ENCODE measurements around the gene REEP6. TPM values are rescaled to one million over a fixed set of nuclear protein-coding genes. Genes with fewer than 3 reads are reported as not detected.

The REEP6 gene
- total RNA-seq (2014; rRNA removed; shearing (Covaris generic)) = 5.2 and 6.3 TPM in 2 replicates

DNA sequence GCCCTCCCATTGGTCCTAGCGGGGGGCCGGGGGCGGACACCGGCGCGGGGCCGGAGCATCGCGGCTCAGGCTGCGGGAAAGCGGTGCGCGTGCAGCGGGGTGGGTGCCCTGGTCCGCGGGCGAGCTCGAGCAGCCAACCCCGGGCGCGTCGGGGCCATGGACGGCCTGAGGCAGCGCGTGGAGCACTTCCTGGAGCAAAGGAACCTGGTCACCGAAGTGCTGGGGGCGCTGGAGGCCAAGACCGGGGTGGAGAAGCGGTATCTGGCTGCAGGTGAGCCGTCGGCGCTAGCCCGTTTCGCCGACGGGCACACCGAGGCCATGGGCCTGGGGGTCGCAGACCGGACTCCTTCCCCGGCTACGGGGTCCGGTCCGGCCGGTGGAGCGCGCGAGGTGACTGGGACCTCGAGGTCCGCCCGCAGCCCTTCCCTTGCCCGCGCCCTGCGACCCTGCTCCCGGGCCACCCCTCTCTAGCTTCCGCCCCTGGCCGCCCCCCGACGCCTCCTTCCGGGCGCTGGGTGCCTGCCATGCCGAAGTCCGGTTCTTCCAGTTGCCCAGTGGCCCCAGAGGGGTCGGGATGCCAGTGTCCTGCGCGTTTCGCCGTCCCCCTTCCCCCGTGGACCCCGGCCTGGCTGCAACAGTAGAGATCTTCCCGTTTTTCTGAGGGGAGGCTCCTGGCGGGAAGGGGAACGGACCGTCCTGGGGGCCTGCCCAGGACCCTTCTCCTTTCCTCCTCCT is at the start of gene REEP6:
Gene REEP6, plus strand, starts transcription at position 68 of the 735 bp plus-strand sequence. Its CDS starts 89 bp downstream, at position 157.
- DNase-seq (ENCODE audit: low read depth) = no peak

DNA sequence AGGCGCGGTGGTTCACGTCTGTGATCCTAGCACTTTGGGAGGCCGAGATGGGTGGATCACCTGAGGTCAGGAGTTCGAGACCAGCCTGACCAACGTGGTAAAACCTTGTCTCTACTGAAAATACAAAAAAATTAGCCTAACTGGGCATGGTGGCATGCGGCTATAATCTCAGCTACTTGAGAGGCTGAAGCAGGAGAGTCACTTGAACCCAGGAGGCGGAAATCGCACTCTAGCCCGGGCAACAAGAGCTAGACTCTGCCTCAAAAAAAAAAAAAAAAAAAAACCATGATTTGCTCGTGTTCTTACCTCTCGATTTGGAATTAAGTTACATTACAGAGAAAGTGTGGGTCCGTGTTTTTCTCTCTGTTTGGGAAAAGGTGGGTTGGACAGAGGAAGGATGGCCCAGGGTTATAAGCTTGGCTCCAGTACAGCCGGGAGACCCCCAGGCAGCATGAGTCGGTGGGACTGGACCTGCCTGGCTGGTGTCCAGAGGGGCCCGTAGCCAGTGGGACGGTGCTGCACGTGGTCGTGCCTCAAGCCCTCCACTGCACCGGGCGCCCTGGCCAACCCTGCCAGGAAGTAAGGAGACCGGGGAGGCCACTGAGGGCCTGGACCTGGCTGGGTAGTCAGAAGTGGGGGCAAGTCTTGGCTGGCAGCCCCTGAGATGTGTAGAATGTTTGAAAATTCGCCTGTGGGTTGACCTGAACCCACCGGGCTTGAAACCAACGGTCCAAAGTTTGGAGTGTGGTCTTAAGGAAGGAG is 49.1 kb upstream of the REEP6 start:
- DNase-seq (ENCODE audit: low read depth) = no peak

DNA sequence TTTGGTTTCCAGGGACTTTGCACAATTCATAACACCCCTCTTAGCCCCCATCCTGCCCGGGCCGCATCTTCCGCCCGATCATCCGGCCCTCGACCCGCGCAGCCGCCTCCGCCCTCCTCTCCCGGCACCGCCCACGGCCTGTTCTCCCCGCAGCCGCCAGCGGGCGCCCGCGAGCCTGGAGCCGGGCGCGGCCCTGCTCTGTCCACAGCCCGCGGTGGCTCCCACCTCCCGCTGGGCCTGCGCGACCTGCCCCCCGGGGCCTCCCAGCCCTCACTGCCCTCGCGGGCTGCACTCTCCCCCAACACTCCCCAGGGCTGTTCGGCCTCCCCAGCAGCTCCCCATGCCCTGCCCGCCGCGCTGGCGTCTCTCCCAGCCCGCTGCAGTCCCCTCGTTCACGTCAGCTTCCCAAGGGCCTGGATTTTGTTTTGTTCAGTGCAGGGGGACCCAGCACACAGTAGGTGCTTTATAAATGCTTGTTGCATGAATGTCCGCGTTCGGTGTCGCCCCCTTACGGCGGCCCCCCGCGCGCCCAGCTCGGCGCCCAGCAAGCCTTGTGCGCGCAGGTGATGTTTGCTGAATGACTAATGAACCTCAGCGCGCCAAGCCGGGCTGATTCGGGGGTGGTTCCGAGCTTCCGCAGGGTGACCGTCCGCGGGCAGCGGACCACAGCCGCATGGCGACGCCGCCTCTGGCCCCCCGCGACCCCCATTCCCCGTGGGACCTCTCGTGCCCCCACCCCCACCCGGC is 45.6 kb upstream of the REEP6 start:
- DNase-seq (ENCODE audit: low read depth) = peak; percentile 54

DNA sequence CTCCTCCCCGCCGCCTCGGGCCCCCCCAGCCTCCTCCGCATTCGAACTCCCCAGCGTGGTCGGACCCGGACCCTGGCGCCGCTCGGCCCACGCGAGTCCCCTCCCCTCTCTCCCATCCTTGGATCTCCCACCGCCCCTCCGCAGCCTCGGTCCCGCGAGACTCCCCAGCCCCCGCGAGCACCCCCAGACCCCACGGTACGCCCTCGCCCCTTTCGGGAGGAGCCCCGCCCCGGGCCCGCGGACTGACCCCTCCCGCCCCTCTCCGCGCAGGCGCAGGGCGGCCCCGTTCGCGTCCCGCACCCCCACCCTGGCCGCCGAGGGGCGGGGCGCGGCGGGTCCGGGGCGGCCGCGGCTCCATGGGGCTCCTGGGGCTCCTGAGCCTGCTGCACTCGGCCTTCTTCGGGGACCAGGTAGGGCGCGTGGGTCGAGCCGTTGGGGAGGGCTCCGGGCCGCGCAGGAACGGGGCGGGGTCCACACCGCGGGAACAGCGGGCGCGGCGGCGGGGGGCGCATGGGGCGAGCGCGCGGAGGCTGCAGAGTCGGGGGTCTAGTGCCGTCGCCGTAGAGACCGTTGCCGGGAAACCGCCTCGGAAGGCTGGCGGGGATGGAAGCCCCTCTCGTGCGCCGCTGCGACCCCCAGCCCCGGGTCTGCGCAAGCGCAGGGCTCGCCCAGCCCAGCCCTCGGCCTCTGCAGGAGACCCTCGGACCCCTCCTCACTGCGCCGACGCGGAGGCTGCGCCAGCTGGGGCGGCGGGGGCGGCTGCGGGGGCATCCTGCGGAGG is 44.9 kb upstream of the REEP6 start:
- DNase-seq (ENCODE audit: low read depth) = peak; percentile 45

DNA sequence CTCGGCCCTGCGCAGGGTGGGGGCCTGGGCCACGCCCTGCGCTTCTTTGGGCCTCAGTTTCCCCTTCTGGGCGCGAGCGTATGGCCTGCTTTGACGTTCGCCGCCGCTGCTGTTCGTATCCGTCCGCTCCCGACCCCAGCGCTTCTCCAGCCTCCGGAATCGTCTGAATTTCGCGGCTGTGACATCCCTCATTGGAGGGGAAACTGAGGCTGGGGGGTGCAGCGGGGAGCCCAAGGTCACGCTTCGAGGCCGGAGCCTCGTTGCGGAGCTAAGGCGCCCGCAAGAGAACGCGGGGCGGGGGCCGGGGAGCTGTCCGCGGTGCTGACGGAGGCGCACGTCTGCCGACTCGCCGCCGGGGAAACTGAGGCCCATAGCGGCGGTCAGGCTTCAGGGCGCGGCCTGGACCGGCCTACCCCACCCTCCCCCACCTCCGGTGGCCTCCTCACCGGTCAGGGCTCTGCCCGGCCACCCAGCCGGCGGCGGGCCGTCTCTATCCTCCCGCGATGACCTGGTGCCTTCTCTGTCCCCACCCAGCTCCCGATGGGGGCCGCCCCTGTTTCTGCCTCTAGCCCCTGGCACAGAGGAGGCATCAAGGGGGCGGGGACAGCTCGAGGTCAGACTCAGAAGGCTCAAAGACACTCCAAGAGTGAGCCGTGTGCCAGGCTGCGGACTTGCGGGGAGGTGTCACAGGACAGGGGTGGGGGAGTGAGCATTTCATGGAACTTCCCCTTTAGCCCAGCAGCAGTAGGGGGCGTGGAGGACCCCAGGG is 44.1 kb upstream of the REEP6 start:
- DNase-seq (ENCODE audit: low read depth) = peak; percentile 35

DNA sequence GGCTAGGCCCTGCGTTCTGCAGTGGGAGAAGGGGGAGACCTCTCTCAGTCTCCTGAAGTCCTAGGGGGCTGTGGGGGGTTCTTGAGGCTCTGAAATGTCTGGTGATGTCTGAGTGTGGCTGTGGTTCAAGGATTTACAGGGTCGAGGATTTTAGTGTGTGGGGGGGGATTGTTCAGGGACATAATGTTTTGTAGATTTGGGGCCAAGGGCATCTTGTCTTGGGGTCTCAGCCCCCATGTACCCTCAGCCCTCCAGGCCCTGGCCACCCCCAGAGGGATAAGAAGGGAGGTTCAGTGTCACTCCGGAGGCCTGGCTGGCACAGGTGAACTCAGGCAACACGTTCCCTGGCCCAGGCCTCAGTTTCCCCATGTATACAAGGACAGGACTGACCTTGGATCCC is 43.5 kb upstream of the REEP6 start:
- DNase-seq (ENCODE audit: low read depth) = no peak

DNA sequence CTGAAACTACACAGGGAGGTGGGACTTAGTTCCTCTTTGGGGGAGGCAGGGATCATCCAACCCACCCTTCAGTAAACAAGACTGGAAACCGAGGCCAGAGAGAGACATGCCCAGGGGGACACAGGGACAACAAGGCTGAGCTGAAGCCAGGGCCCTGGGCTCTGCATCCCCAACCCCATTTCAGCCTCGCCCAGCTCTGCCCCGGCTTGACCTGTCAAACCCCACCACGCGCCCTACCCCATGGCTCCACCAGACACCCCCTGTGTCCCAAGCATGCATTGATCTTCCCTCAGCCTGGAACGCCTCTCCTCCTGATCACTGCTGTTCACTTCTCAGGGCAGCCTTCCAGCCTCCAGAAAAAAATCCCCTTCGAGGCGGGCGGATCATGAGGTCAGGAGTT is 43.0 kb upstream of the REEP6 start:
- no peak for DNase-seq (ENCODE audit: low read depth)

DNA sequence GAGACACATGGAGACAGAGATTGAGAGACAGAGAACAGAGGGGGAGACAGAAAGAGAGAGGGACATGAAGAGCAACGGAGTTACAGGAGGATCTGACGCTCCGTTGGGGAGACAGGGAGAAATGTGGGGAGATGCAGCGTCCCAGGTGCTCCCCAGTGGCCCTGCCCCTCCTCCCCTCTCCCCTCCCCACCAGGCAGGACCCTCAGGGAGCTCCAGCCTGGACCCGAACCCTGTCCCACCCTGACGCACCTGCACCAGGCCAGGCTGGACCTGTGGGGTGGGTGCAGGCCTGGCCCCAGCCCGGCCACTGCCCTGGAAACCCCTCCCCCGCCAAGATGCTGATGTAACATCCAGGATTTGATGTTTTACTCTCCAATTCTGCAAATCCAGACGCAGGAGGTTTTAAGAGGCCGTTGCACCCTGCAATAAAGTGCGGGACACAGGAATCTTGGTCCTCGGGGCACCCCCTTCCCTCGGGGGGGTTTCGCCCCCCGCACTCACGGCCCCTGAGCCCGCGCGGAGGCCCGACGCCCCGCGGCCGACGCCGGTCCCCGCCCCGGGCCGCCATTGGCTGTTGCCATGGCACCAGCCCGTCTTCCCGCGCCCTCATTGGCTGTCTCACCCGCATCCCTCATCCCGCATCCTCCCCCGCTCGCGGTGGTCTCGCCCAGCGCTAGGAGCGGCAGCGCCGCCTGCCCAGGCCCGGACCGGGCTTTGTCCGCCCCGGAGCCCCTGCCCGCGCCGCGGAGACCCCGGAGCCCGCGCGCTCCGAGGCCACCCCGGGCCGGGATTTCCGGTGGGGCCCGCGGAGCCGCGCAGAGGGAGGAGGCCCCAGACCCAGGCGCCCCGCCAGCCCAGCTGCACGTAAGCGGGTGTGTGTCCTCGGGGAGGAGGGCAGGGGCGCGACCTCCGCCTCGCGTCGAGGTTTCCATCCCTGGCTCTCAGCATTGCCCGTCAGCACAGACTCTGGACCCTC is 41.2 kb upstream of the REEP6 start, which contains the start of gene APC2:
Gene APC2, plus strand, starts transcription at position 655 of the 976 bp plus-strand sequence. CDS start 2,881 bp downstream, outside the sequence.
- no peak for DNase-seq (ENCODE audit: low read depth)

DNA sequence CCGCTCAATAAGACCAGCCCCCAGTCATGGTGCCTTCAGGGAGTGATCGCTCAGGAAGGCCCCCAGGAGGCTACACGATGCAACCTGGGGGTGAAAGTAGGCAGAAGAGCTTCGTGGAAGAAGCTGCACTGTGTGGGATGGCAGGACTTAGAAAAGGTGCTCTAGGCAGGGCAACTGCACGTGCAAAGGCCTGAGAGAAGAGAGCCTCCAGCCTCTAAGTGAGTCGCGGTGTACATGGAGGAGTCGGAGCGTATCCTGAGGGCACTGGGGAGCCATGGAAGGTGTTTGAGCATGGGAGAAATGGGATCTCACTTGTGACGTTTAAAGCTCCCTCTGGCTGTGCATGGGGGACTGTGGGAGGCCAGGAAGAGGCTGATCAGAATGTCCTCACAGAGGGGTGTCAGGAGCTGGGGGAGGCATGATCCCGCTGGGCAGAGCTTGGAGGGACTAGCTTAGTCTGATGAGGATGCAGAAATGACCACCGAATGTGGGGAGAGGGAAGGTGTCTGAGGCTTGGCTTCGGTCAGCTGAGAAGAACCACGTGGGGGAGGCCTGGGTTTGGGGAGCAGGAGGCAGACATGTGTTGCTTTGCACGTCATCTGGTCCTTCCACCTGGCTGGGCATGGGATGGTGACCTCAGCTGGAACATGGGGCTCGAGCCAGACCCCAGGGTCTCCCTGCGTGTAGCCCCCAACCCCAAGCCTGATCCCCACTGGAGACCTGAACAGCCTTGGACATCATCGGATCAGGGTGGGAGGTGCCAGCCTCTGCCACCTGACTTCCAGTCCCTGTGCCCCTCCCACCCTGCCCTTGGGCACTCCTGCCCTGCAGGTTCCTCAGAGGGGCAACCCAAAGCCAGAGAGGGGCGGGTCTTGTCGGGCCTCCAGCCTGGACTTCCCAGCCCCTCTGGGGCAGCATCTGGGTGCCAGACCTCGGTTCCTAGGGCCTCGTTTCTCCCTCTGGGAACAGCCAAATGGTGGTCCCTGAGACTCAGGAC is 39.9 kb upstream of the REEP6 start:
- DNase-seq (ENCODE audit: low read depth) = no peak

DNA sequence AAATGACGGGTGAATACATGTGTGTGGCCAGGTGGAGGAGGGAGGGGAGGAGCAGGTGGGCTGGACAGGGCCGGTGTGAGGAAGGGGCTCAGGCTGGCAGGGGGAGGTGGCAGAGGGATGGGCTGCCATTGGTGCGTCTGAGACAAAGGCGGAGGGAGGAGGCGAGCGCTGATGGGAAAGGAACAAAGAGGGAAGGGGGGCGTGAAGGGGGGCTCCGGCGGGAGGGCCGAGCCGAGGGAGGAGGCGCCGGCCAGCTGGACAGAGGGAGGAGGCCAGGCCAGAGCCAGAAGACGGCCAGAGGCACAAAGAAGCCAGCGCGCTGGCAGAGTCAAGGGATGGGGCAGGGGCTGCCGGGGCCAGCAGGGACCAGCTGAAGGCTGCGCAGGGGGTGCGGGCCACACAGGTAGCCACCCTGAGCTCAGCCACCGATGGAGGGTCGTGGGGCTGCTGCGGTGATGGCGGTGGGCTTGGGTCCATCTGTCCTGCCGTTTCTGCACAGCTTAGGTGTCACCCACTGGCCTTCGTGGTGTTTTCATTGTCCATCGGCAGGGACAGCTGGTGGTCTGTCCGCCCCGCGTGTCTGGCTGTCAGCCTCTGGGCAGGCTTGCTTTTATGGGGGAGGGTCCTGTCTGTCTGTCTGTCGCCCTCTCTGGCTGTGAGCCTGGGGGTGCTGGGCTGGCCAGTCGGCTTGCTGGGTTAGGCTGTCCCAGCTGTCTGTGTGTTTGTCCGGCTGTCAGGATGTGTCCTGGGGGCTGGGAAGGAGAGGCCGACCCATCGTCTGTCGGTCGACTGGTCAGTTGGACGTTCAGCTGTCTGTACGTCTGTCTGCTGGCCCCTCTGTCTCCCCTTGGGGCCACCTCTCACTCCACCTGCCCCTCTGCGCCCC is 38.8 kb upstream of the REEP6 start:
- DNase-seq (ENCODE audit: low read depth) = no peak

DNA sequence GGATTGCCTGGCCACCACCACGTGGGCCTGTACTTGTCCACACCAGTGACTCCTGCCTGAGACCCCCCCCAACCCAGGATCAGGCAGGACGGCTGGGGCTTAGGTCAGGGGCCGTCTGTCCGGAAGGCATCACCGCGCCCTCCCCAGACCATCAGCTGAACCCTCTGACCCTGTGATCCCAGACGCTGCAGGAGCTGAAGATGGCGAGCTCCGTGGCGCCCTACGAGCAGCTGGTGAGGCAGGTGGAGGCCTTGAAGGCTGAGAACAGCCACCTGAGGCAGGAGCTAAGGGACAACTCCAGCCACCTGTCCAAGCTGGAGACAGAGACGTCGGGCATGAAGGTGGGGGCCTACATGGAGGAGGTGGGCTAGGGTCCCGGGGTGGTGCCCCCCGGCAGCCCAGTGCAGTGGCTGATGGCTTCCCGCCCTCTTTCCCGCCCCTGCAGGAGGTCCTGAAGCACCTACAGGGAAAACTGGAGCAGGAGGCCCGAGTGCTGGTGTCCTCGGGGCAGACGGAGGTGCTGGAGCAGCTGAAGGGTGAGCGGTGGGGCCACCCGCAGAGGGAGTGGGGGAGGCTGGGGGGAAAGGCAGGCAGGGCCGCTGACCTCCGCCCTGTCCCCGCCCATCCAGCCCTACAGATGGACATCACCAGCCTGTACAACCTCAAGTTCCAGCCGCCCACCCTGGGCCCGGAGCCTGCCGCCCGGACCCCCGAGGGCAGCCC is 38.0 kb upstream of the REEP6 start:
- no peak for DNase-seq (ENCODE audit: low read depth)

DNA sequence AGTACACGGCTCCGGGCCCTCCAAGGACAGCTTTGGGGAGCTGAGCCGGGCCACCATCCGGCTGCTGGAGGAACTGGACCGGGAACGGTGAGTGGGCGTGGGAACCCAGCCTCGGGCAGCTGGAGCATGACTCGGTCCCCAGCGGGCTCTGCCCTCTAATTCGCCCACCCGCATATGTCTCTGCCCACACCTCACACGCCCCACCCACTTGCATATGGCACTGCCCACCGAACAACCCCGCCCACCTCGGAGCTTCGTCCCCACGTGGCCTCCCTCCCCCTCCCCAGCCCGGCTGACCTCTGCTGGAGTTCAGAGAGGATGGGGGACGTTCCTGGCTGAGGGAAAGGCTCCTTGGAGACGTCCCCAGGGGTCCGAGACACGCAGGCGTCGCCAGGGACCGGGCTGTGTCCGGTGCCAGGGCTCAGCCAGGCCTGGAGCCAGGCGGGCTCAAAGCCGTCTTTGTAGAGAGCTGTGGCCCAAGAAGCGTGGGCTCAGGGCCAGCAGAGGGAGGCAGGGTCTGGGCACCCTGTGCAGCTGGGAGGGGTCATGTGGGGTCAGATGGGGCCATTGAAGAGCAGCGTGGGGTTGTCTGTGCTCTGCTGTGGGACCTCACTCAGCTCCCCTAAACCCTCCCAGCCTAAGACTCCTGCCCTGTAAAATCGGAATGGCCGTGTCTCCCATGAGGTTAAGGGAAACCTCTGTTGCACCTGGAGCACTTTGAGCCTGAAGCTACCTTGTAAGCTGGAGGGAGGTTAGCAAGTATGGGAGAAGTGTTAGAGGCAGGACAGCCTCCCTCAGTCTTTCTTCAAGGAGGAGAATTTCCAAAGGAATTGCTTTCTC is 37.2 kb upstream of the REEP6 start:
- DNase-seq (ENCODE audit: low read depth) = peak; percentile 70

DNA sequence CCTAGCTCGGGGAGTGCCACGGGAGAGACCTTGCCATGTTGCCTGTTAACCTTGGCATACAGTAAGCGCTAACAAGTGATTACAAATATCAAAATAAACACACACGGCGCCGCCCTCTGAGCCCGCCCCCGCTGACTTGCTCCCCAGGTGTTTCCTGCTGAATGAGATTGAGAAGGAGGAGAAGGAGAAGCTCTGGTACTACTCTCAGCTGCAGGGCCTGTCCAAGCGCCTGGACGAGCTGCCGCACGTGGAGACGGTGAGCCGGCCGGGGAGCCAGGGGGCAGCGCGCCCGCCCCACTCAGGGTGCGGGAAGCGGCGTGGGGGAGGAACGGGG is 36.0 kb upstream of the REEP6 start:
- DNase-seq (ENCODE audit: low read depth) = no peak

DNA sequence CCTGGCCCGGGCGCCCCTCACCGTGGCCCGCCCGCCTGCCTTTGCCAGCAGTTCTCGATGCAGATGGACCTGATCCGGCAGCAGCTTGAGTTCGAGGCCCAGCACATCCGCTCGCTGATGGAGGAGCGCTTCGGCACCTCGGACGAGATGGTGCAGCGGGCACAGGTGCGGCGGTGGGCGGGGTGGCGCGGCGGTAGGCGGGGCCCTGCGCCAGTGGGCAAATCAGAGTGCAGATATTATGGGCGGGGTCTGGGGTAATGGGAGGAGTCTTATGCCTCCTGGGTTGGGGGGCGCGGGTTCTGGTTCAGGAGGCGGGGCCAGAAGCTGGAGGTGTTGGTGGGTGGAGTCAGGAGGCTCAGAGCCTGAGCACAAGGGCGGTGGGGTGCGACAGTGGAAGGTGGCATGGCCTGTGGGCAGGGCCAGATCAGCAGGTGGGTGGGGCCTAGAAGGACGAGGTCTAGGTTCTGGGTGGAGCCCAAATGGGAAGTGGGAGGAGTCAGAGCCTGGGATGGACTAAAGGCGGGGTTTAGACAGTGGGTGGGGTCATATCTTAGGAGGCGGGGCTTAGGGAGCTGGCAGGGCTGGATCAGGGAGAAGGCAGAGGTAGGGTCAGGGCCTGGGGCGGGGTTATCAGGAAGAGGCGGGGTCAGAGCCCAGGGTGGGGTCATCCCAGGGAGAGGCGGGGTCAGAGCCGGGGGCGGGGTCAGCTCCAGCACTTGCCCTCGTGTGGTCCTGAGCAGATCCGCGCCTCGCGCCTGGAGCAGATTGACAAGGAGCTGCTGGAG is 35.5 kb upstream of the REEP6 start:
- DNase-seq (ENCODE audit: low read depth) = peak; percentile 39
